GM18499 (cell line): ENCODE data around the gene FREY1.

Source experiments
- ATAC-seq: cut with Tn5 transposase; IDR thresholded peaks from one replicate; pipeline ENCODE4 v1.9.1; 2021; ENCODE audit warnings: moderate number of reproducible peaks; ENCODE audit not compliant: insufficient read depth, unreplicated experiment

The FREY1 gene

GRCh38 chr11:45897556-45897955, 9.5 kb downstream of the FREY1 start:
- no peak for ATAC-seq

- no peak for ATAC-seq
Measured at GRCh38 chr11:45896422-45896984, 10.6 kb downstream of the FREY1 start.

GRCh38 chr11:45895553-45896259, 11.4 kb downstream of the FREY1 start:
- no peak for ATAC-seq

GRCh38 chr11:45894555-45895247, 12.4 kb downstream of the FREY1 start:
- ATAC-seq, result no peak

- ATAC-seq, result no peak
Measured at GRCh38 chr11:45892856-45893255, 14.2 kb downstream of the FREY1 start.

- ATAC-seq, result no peak
Measured at GRCh38 chr11:45890886-45891550, 16.1 kb downstream of the FREY1 start.

- ATAC-seq, result no peak
Measured at GRCh38 chr11:45889966-45890365, 17.1 kb downstream of the FREY1 start.

- no peak for ATAC-seq
Measured at GRCh38 chr11:45889555-45889954, 17.5 kb downstream of the FREY1 start.

GRCh38 chr11:45887587-45887986, 19.5 kb downstream of the FREY1 start:
- no peak for ATAC-seq

- ATAC-seq, result no peak
Measured at GRCh38 chr11:45886816-45887520, 20.1 kb downstream of the FREY1 start.

GRCh38 chr11:45885921-45886721, 20.9 kb downstream of the FREY1 start:
- ATAC-seq, result no peak

GRCh38 chr11:45885274-45885920, 21.7 kb downstream of the FREY1 start, which contains the start of gene MAPK8IP1:
Gene MAPK8IP1 (plus strand): TSS chr11:45885651. CDS start chr11:45885821, 170 bp downstream.
- no peak for ATAC-seq

GRCh38 chr11:45884596-45885185, 22.4 kb downstream of the FREY1 start:
- no peak for ATAC-seq

GRCh38 chr11:45881708-45882368, 25.2 kb downstream of the FREY1 start:
- no peak for ATAC-seq

- ATAC-seq, result no peak
Measured at GRCh38 chr11:45880772-45881570, 26.1 kb downstream of the FREY1 start.

GRCh38 chr11:45879803-45880686, 27.0 kb downstream of the FREY1 start:
- ATAC-seq, result no peak
